ENCODE data around the gene NSUN7. TPM values are rescaled to one million over a fixed set of nuclear protein-coding genes. Genes with fewer than 3 reads are reported as not detected.
"Not testable (repeated sequence)": the region's sequence is repeated elsewhere in the genome, so short reads cannot be mapped to it uniquely, and the experiment has no call there.

Gene NSUN7
- total RNA-seq, 2 donors from 2014 or later = 8.6 to 9.9 TPM

- intact Hi-C loops (cut with DNase I, micrococcal nuclease) = no loop called here
- no peak for ATAC-seq
- DNase-seq = no peak
These were observed 40.0 kb downstream of the NSUN7 start for GRCh38 chr4:40789771-40790170.

- intact Hi-C loops (cut with DNase I, micrococcal nuclease) = no loop called here
- no peak for DNase-seq
- no peak for ATAC-seq
These were observed 50.3 kb downstream of the NSUN7 start for GRCh38 chr4:40800064-40800463.

GRCh38 chr4:40804598-40804997 is 54.8 kb downstream of the NSUN7 start:
- intact Hi-C loops (cut with DNase I, micrococcal nuclease) = no loop called here
- ATAC-seq (no peak), DNase-seq (no peak)

- DNase-seq = no peak
- peak; percentile 35 for ATAC-seq
- intact Hi-C loops (cut with DNase I, micrococcal nuclease) = no loop called here
These were observed 59.2 kb downstream of the NSUN7 start for GRCh38 chr4:40808926-40809457.

- ATAC-seq = no peak
- intact Hi-C loops (cut with DNase I, micrococcal nuclease) = no loop called here
- DNase-seq = no peak
These were observed 62.2 kb downstream of the NSUN7 start for GRCh38 chr4:40811956-40812355.

- intact Hi-C loops (cut with DNase I, micrococcal nuclease) = no loop called here
- no peak for ATAC-seq
- DNase-seq = no peak
These were observed 62.6 kb downstream of the NSUN7 start for GRCh38 chr4:40812386-40812785.

- intact Hi-C loops (cut with DNase I, micrococcal nuclease) = no loop called here
- no peak for DNase-seq
- ATAC-seq = no peak
These were observed 63.1 kb downstream of the NSUN7 start for GRCh38 chr4:40812856-40813255.

- DNase-seq; intact Hi-C loops (cut with DNase I, micrococcal nuclease); ATAC-seq: not testable (repeated sequence)
These were observed 67.4 kb downstream of the NSUN7 start for GRCh38 chr4:40817157-40817556.

GRCh38 chr4:40820101-40820500 is 70.3 kb downstream of the NSUN7 start:
- DNase-seq = no peak
- ATAC-seq = no peak
- intact Hi-C loops (cut with DNase I, micrococcal nuclease) = no loop called here

GRCh38 chr4:40822420-40823166 is 72.8 kb downstream of the NSUN7 start:
- DNase-seq (no peak), ATAC-seq (no peak)
- intact Hi-C loops (cut with DNase I, micrococcal nuclease) = no loop called here

GRCh38 chr4:40825014-40825838 is 75.5 kb downstream of the NSUN7 start:
- no peak for ATAC-seq
- DNase-seq = no peak
- intact Hi-C loops (cut with DNase I, micrococcal nuclease) = no loop called here

GRCh38 chr4:40826821-40827220 is 77.1 kb downstream of the NSUN7 start:
- DNase-seq (no peak), ATAC-seq (no peak)
- intact Hi-C loops (cut with DNase I, micrococcal nuclease) = no loop called here

- DNase-seq (no peak), ATAC-seq (no peak)
- intact Hi-C loops (cut with DNase I, micrococcal nuclease) = no loop called here
These were observed 78.0 kb downstream of the NSUN7 start for GRCh38 chr4:40827758-40828157.

GRCh38 chr4:40828661-40829060 is 78.9 kb downstream of the NSUN7 start:
- intact Hi-C loops (cut with DNase I, micrococcal nuclease) = no loop called here
- ATAC-seq (no peak), DNase-seq (no peak)

- no peak for ATAC-seq
These were observed 79.8 kb downstream of the NSUN7 start for GRCh38 chr4:40829586-40829985.

GRCh38 chr4:40831146-40831907 is 81.6 kb downstream of the NSUN7 start:
- intact Hi-C loops (cut with DNase I, micrococcal nuclease) = no loop called here
- no peak for DNase-seq
- no peak for ATAC-seq

More at GRCh38 chr4:40829586-40829985, 79.8 kb downstream of the NSUN7 start:
- DNase-seq = peak in 1 of 2 donors; percentile 32
- intact Hi-C loops (cut with DNase I, micrococcal nuclease) = no loop called here

GRCh38 chr4:40832175-40832574 is 82.4 kb downstream of the NSUN7 start:
- DNase-seq (no peak), ATAC-seq (no peak)
- intact Hi-C loops (cut with DNase I, micrococcal nuclease) = no loop called here

GRCh38 chr4:40833212-40833611 is 83.5 kb downstream of the NSUN7 start:
- no peak for DNase-seq

More at GRCh38 chr4:40833212-40833611, 83.5 kb downstream of the NSUN7 start:
- intact Hi-C loops (cut with DNase I, micrococcal nuclease) = no loop called here
- no peak for ATAC-seq
